ENCODE measurements around the gene MATCAP1. TPM values are rescaled to one million over a fixed set of nuclear protein-coding genes. Genes with fewer than 3 reads are reported as not detected.
A peak's percentile ranks its signal among the peaks of the same experiment; 100 is the strongest.

Gene MATCAP1
- total RNA-seq, 2 donors from 2014 or later, result 24.0 to 43.0 TPM

- no peaks in the 10 kb centered on the region for H3K27me3 ChIP-seq
- peak overlapping the region; percentile 3 to 46 for H3K9ac ChIP-seq (ENCODE audit: low read depth in 2 of 2, low read length in 2 of 2)
- peak overlapping the region; percentile 54 for H3K4me3 ChIP-seq
- peaks cover 18% of the 10 kb centered on the region for H3K36me3 ChIP-seq
- no peak overlapping the region for H3K27ac ChIP-seq
- no peaks in the 10 kb centered on the region for H3K9me3 ChIP-seq
- no peaks in the 10 kb centered on the region for H3K4me1 ChIP-seq
- TF ChIP-seq CTCF (IDR thresholded peaks at IDR 0.05), result no peak
- intact Hi-C loops (cut with DNase I), result no loop called here
- DNase-seq, result no peak
These were observed 16.7 kb upstream of the MATCAP1 start for GRCh38 chr16:67200491-67200890.

- Histone ChIP-seq H3K4me1 (no peaks in the 10 kb centered on the region), H3K9me3 (no peaks in the 10 kb centered on the region), H3K9ac (ENCODE audit: low read depth in 2 of 2, low read length in 2 of 2) (peak overlapping the region; percentile 39 to 76), H3K27me3 (no peaks in the 10 kb centered on the region), H3K27ac (peak overlapping the region; percentile 96), H3K36me3 (peaks cover 22% of the 10 kb centered on the region), H3K4me3 (peak overlapping the region; percentile 54)
- peak; percentile 70 for DNase-seq
- no peak for TF ChIP-seq CTCF (IDR thresholded peaks at IDR 0.05)
- intact Hi-C loops (cut with DNase I), result loop anchor here (5.0 kb wide), 1 partner anchor 82 kb away; no protein-coding TSS in a partner anchor
These were observed 16.0 kb upstream of the MATCAP1 start for GRCh38 chr16:67199808-67200198.

GRCh38 chr16:67199011-67199807, 15.4 kb upstream of the MATCAP1 start, which contains the start of gene ELMO3:
TSS of gene ELMO3 (plus strand) at chr16:67199131. CDS start at chr16:67199327, 196 bp downstream.
- H3K4me3 ChIP-seq, result peak within 1 kb of the TSS; percentile 54
- intact Hi-C loops (cut with DNase I), result loop anchor here (5.0 kb wide), 1 partner anchor 83 kb away; no protein-coding TSS in a partner anchor
- H3K27ac ChIP-seq, result peak within 1 kb of the TSS; percentile 96
- H3K9ac ChIP-seq (ENCODE audit: low read depth in 2 of 2, low read length in 2 of 2), result peak within 1 kb of the TSS; percentile 76 to 84
- no peaks in the 10 kb centered on the region for H3K9me3 ChIP-seq
- TF ChIP-seq CTCF (IDR thresholded peaks at IDR 0.05), result peak; percentile 42
- H3K36me3 ChIP-seq, result peaks cover 22% of the 10 kb centered on the region
- H3K4me1 ChIP-seq, result no peaks in the 10 kb centered on the region
- peak; percentile 89 for DNase-seq
- H3K27me3 ChIP-seq, result no peaks in the 10 kb centered on the region

- Histone ChIP-seq H3K27ac (peak overlapping the region; percentile 96), H3K9me3 (no peaks in the 10 kb centered on the region), H3K4me3 (no peak overlapping the region), H3K4me1 (peaks cover 6% of the 10 kb centered on the region), H3K27me3 (no peaks in the 10 kb centered on the region), H3K36me3 (peaks cover 22% of the 10 kb centered on the region), H3K9ac (ENCODE audit: low read depth in 2 of 2, low read length in 2 of 2) (peak overlapping the region; percentile 48 to 71)
- intact Hi-C loops (cut with DNase I), result loop anchor here (5.0 kb wide), 1 partner anchor 84 kb away; no protein-coding TSS in a partner anchor
- DNase-seq, result peak; percentile 80
- TF ChIP-seq CTCF (IDR thresholded peaks at IDR 0.05), result peak; percentile 69
These were observed 14.5 kb upstream of the MATCAP1 start for GRCh38 chr16:67198238-67198734.

GRCh38 chr16:67197704-67198103, 13.9 kb upstream of the MATCAP1 start:
- Histone ChIP-seq H3K36me3 (peaks cover 22% of the 10 kb centered on the region), H3K4me3 (no peak overlapping the region), H3K9ac (ENCODE audit: low read depth in 2 of 2, low read length in 2 of 2) (peak overlapping the region in 1 of 2 donors; percentile 71), H3K9me3 (no peaks in the 10 kb centered on the region), H3K27ac (peak overlapping the region; percentile 96), H3K27me3 (no peaks in the 10 kb centered on the region), H3K4me1 (peaks cover 12% of the 10 kb centered on the region)
- DNase-seq, result no peak
- intact Hi-C loops (cut with DNase I), result loop anchor here (5.0 kb wide), 1 partner anchor 85 kb away; no protein-coding TSS in a partner anchor
- TF ChIP-seq CTCF (IDR thresholded peaks at IDR 0.05), result no peak
